Smooth muscle cell (in vitro differentiated cells): Measurements from ENCODE around the gene PGLYRP2. TPM values are rescaled to one million over a fixed set of nuclear protein-coding genes. Genes with fewer than 3 reads are reported as not detected.

Experiments used
- DNase-seq: peaks from one replicate; lab custom pipeline; 2025; ENCODE audit not compliant: unreplicated experiment; lab: John Stamatoyannopoulos, UW
- H2AFZ ChIP-seq: fragments of 200-600 bp; sonication (generic); 2 replicates; pipeline ENCODE4 v1.6.0; 2016; ENCODE audit warnings: antibody characterized with exemption, low read depth, mild to moderate bottlenecking
- H3F3A ChIP-seq: fragments of 200-600 bp; sonication (generic); 2 replicates; pipeline ENCODE4 v1.6.0; 2017; ENCODE audit warnings: antibody characterized with exemption, low read depth
- H3K27ac ChIP-seq: fragments of 200-600 bp; sonication (generic); 2 replicates; pipeline ENCODE4 v1.5.1; 2016; ENCODE audit warnings: low read depth, mild to moderate bottlenecking
- H3K27me3 ChIP-seq: fragments of 200-600 bp; sonication (generic); 2 replicates; pipeline ENCODE4 v1.6.1; 2016; ENCODE audit warnings: low read depth, mild to moderate bottlenecking
- H3K36me3 ChIP-seq: fragments of 200-600 bp; sonication (generic); 2 replicates; pipeline ENCODE4 v1.5.1; 2016; ENCODE audit warnings: low read depth
- H3K4me1 ChIP-seq: fragments of 200-600 bp; sonication (generic); 2 replicates; pipeline ENCODE4 v1.5.1; 2016; ENCODE audit warnings: low read depth
- H3K4me2 ChIP-seq: fragments of 200-600 bp; sonication (generic); 2 replicates; pipeline ENCODE4 v1.6.0; 2016; ENCODE audit warnings: mild to moderate bottlenecking
- H3K4me3 ChIP-seq: fragments of 200-600 bp; sonication (generic); 2 replicates; pipeline ENCODE4 v1.5.1; 2016; ENCODE audit warnings: mild to moderate bottlenecking
- H3K79me2 ChIP-seq: fragments of 200-600 bp; sonication (generic); 2 replicates; pipeline ENCODE4 v1.6.0; 2016; ENCODE audit warnings: low read depth, mild to moderate bottlenecking
- H3K9ac ChIP-seq: fragments of 200-600 bp; sonication (generic); 2 replicates; pipeline ENCODE4 v1.6.0; 2016; ENCODE audit warnings: low read depth
- H3K9me3 ChIP-seq: fragments of 200-600 bp; sonication (generic); replicated peaks from 2 replicates; pipeline ENCODE4 v1.5.1; 2016; ENCODE audit warnings: low read depth
- H4K20me1 ChIP-seq: fragments of 200-600 bp; sonication (generic); 2 replicates; pipeline ENCODE4 v1.6.0; 2016; ENCODE audit warnings: low read depth
- WGBS: methylation state at CpG from one replicate; pipeline ENCODE4 v1.1.7; 2016; ENCODE audit warnings: low lambda C conversion rate; 5-methylcytosine and 5-hydroxymethylcytosine counted together
- polyA plus RNA-seq: library from polyadenylated mRNA; unstranded; fragments of >200 nt; fragmentation: Nextera tagmentation; extraction: Ambion mirVana; gene quantifications from 2 replicates; pipeline ENCODE4 v1.2.1, GENCODE V29; 2016
- total RNA-seq: library from RNA; depleted of rRNA; stranded (reverse); fragments of >200 nt; gene quantifications from 2 replicates; pipeline ENCODE4 v1.2.3, GENCODE V29; 2014
- TF ChIP-seq, protein P1 (sequence below): fragments of 200-600 bp; sonication (generic); IDR thresholded peaks from 2 replicates; pipeline ENCODE4 v1.5.1; 2017; ENCODE audit warnings: borderline replicate concordance, mild to moderate bottlenecking, antibody characterized with exemption; ENCODE audit not compliant: insufficient read depth, poor library complexity, severe bottlenecking

Gene PGLYRP2
- total and polyA plus RNA-seq, 2 experiments from 2014 or later = not detected

DNA sequence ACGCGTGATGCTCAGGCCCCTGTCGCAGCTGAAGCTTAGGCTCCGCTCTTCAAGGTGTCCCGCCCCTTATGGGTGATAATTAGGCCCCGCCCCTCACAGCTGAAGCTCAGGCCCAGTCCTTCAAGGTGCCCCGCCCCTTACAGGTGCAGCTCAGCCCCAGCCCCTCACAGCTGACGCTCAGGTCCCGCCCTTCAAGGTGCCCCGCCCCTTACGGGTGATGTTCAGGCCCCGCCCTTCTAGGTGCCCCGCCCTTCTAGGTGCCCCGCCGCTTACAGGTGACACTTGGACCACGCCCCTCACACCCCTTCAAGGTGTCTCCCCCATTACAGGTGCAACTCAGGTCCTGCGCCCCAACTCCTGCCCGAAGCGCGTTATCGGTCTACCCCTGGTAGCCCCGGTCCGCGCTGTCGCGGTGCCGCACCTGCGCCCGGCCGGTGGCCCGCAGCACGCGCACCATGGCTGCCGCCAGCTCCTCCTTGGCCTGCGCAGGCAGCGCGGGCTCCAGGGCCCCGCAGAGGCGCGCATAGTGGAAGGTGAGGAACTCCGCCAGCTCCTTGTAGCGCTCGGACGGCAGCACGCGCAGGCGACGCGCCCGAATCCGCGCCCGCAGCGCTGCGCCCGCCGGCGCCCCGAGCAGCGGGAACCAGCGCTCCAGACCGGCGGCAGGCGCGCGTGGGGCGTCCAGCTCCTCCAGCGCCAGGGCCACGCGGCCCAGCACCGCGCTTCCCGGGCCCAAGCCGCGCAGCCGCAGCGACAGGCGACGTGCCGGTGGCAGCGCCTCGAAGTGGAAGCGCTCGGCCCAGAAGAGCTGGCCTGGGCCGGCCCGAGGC, 22.2 kb downstream of the PGLYRP2 start:
- Histone ChIP-seq H3K4me3 (no peak overlapping the region), H4K20me1 (no peaks in the 10 kb centered on the region), H3F3A (no peaks in the 10 kb centered on the region), H2AFZ (no peak overlapping the region), H3K36me3 (no peaks in the 10 kb centered on the region), H3K27me3 (peaks cover 82% of the 10 kb centered on the region), H3K27ac (no peak overlapping the region), H3K79me2 (no peaks in the 10 kb centered on the region), H3K9ac (no peak overlapping the region), H3K4me1 (peaks cover 3% of the 10 kb centered on the region), H3K9me3 (no peaks in the 10 kb centered on the region), H3K4me2 (peak overlapping the region; percentile 9)
- TF ChIP-seq, protein P1, sequence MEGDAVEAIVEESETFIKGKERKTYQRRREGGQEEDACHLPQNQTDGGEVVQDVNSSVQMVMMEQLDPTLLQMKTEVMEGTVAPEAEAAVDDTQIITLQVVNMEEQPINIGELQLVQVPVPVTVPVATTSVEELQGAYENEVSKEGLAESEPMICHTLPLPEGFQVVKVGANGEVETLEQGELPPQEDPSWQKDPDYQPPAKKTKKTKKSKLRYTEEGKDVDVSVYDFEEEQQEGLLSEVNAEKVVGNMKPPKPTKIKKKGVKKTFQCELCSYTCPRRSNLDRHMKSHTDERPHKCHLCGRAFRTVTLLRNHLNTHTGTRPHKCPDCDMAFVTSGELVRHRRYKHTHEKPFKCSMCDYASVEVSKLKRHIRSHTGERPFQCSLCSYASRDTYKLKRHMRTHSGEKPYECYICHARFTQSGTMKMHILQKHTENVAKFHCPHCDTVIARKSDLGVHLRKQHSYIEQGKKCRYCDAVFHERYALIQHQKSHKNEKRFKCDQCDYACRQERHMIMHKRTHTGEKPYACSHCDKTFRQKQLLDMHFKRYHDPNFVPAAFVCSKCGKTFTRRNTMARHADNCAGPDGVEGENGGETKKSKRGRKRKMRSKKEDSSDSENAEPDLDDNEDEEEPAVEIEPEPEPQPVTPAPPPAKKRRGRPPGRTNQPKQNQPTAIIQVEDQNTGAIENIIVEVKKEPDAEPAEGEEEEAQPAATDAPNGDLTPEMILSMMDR = no peak
- 4% methylated on average over 79 of the region's 86 CpGs for WGBS
- DNase-seq = no peak

DNA sequence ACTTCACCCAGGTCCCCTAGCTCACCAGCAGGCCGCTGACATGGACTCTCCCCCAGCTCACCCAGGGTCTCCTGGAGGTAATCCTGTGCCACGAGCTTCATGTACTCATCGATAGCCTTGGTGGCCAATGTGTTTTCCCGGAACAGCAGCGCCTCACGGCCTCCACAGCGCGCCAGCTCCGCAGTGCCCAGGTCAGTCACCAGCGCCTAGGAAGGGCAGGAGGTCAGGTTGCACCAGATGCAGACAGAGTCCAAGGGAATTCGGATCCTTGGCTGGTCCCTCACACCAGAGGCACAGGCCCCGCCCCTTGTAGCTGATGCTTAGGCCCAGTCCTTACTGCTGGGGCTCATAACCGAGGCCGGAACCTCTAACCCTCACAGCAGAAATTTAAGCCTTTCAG, 22.9 kb downstream of the PGLYRP2 start:
- TF ChIP-seq, protein P1 = no peak
- H3K36me3 ChIP-seq = no peaks in the 10 kb centered on the region
- no peaks in the 10 kb centered on the region for H4K20me1 ChIP-seq
- H2AFZ ChIP-seq = no peak overlapping the region
- no peak overlapping the region for H3K9ac ChIP-seq
- 53% methylated on average over 14 of the region's 14 CpGs for WGBS
- H3K4me1 ChIP-seq = peaks cover 3% of the 10 kb centered on the region
- no peak overlapping the region for H3K27ac ChIP-seq
- H3F3A ChIP-seq = peaks cover 6% of the 10 kb centered on the region
- H3K27me3 ChIP-seq = peaks cover 77% of the 10 kb centered on the region
- H3K4me3 ChIP-seq = no peak overlapping the region
- no peak overlapping the region for H3K4me2 ChIP-seq
- no peak for DNase-seq
- no peaks in the 10 kb centered on the region for H3K9me3 ChIP-seq
- no peaks in the 10 kb centered on the region for H3K79me2 ChIP-seq

DNA sequence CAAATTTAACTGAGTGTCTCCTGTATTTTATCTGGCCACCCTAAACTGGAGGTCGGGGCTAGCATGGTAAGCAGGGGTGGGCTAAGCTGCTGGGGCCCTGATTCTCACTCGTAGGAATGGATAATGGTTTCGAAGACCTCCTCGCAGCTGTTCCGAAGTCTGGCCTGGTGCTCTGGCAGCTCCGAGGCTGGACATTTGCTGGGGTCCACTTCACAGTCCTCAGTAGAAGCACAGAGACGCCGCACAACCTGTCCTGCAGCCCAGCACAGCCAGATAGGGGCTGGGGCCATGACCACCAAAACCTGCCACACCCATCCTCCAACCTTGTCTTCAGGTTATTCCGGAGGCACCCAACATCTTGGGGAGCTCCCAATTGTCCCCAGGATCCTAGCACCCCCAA, 23.3 kb downstream of the PGLYRP2 start:
- H3K4me2 ChIP-seq = no peak overlapping the region
- H4K20me1 ChIP-seq = no peaks in the 10 kb centered on the region
- H3K9ac ChIP-seq = no peak overlapping the region
- WGBS = 91% methylated on average over 9 of the region's 9 CpGs
- peaks cover 10% of the 10 kb centered on the region for H3F3A ChIP-seq
- TF ChIP-seq, protein P1 = no peak
- no peaks in the 10 kb centered on the region for H3K36me3 ChIP-seq
- no peak overlapping the region for H3K27ac ChIP-seq
- no peak overlapping the region for H2AFZ ChIP-seq
- H3K27me3 ChIP-seq = peaks cover 75% of the 10 kb centered on the region
- no peaks in the 10 kb centered on the region for H3K9me3 ChIP-seq
- H3K4me3 ChIP-seq = no peak overlapping the region
- H3K79me2 ChIP-seq = no peaks in the 10 kb centered on the region
- DNase-seq = no peak
- peaks cover 3% of the 10 kb centered on the region for H3K4me1 ChIP-seq
